HCT116 (cell line): ENCODE data around the gene ESYT3.

Experiments
- FOSL1 ChIP-seq: IDR thresholded peaks from 2 replicates; pipeline ENCODE4 v1.6.1; 2012; ENCODE audit warnings: low read depth
- POLR2A ChIP-seq: IDR thresholded peaks from 2 replicates; pipeline ENCODE4 v1.7.0; 2011; ENCODE audit warnings: borderline replicate concordance; ENCODE audit not compliant: insufficient read depth, insufficient read length; ENCODE audit errors: extremely low read depth
- TF ChIP-seq, protein P1 (sequence below), 3 experiments: fragments of 200-600 bp in 1 of 3; sonication (generic) in 1 of 3; IDR thresholded peaks in 2 of 3; conservative IDR thresholded peaks in 1 of 3; 2 replicates each; pipeline ENCODE4 v1.5.1; 2012 to 2017; ENCODE audit warnings: low read depth in 2 of 3, low read length in 2 of 3, antibody characterized with exemption in 1 of 3, borderline replicate concordance in 1 of 3, control low read depth in 1 of 3, mild to moderate bottlenecking in 1 of 3, mixed read lengths in 1 of 3, mixed run types in 1 of 3, moderate library complexity in 1 of 3; ENCODE audit not compliant: insufficient read depth in 1 of 3
- TF ChIP-seq, protein P2 (sequence below): IDR thresholded peaks from 2 replicates; pipeline ENCODE4 v1.6.1; 2011; ENCODE audit warnings: mild to moderate bottlenecking, low read length, moderate library complexity; ENCODE audit not compliant: insufficient replicate concordance; ENCODE audit errors: extremely low read depth

DNA sequence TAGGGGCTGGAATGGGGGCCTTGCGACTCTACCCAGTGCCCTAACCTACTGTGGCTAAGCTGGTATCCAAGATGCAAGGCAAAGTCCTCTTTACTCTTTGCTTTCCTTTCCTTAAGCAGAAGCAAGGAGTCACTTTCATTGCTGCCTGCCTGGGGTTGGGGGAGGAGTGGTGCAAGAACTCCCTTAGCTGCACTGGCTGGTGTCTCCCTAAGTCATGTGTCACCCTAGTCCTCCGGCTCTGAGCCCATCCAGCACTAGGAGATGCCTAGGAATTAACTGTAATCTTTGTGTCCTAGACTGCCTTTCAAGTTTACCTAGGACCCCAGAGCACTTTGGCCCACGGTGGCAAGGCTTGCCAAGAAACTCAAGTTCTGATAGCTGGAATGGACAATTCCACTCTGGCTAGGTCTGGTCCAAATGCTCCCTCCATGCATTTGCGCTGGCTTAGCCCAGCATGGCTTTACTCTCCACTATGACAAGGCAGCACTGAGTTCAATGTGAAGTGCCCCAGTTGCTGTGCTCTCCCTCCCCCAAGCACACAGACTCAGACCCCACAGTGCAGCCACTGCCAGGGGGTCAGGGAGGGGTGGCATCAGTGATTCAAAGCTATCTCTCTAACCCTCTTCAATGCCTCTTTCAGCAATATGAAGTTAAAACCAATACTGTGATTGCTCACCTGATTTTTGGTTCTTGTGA, 58.7 kb downstream of the ESYT3 start:
- TF ChIP-seq, protein P1, sequence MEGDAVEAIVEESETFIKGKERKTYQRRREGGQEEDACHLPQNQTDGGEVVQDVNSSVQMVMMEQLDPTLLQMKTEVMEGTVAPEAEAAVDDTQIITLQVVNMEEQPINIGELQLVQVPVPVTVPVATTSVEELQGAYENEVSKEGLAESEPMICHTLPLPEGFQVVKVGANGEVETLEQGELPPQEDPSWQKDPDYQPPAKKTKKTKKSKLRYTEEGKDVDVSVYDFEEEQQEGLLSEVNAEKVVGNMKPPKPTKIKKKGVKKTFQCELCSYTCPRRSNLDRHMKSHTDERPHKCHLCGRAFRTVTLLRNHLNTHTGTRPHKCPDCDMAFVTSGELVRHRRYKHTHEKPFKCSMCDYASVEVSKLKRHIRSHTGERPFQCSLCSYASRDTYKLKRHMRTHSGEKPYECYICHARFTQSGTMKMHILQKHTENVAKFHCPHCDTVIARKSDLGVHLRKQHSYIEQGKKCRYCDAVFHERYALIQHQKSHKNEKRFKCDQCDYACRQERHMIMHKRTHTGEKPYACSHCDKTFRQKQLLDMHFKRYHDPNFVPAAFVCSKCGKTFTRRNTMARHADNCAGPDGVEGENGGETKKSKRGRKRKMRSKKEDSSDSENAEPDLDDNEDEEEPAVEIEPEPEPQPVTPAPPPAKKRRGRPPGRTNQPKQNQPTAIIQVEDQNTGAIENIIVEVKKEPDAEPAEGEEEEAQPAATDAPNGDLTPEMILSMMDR (IDR thresholded peaks at IDR 0.05 in 2 of 3, conservative IDR thresholded peaks at IDR 0.05 in 1 of 3; ENCODE audit: borderline replicate concordance in 1 of 3, insufficient read depth in 1 of 3, low read depth in 2 of 3, low read length in 2 of 3) = no peak
- no peak for TF ChIP-seq POLR2A
- TF ChIP-seq, protein P2, sequence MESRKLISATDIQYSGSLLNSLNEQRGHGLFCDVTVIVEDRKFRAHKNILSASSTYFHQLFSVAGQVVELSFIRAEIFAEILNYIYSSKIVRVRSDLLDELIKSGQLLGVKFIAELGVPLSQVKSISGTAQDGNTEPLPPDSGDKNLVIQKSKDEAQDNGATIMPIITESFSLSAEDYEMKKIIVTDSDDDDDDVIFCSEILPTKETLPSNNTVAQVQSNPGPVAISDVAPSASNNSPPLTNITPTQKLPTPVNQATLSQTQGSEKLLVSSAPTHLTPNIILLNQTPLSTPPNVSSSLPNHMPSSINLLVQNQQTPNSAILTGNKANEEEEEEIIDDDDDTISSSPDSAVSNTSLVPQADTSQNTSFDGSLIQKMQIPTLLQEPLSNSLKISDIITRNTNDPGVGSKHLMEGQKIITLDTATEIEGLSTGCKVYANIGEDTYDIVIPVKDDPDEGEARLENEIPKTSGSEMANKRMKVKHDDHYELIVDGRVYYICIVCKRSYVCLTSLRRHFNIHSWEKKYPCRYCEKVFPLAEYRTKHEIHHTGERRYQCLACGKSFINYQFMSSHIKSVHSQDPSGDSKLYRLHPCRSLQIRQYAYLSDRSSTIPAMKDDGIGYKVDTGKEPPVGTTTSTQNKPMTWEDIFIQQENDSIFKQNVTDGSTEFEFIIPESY = no peak
- TF ChIP-seq FOSL1 = no peak
